UCSD-AML1 (cell line): ENCODE results near the gene NDST1.
"Not testable (repeated sequence)": the region's sequence is repeated elsewhere in the genome, so short reads cannot be mapped to it uniquely, and the experiment has no call there.

Experiments used
- DNase-seq: peaks from one replicate; lab custom pipeline; 2025; ENCODE audit not compliant: unreplicated experiment; lab: John Stamatoyannopoulos, UW

Gene NDST1

DNA sequence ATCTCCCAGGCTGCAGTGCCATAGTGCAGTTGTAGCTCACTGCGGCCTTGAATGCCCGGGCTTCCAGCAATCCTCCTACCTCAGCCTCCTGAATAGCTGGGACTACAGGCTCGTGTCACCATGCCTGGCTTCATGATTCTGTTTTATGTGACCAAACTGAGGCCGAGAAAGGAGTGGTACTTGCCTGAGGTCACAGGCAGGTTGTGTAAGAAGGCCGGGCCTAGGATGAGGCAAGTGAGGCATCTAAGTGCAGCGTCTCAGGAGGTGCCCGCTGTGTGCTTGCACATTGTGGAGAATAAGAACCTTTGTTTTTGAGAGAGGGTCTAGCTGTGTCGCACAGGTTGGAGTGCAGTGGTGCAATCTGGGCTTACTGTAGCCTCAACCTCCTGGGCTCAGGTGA lies 2.1 kb upstream of the NDST1 start:
- DNase-seq, result no peak

DNA sequence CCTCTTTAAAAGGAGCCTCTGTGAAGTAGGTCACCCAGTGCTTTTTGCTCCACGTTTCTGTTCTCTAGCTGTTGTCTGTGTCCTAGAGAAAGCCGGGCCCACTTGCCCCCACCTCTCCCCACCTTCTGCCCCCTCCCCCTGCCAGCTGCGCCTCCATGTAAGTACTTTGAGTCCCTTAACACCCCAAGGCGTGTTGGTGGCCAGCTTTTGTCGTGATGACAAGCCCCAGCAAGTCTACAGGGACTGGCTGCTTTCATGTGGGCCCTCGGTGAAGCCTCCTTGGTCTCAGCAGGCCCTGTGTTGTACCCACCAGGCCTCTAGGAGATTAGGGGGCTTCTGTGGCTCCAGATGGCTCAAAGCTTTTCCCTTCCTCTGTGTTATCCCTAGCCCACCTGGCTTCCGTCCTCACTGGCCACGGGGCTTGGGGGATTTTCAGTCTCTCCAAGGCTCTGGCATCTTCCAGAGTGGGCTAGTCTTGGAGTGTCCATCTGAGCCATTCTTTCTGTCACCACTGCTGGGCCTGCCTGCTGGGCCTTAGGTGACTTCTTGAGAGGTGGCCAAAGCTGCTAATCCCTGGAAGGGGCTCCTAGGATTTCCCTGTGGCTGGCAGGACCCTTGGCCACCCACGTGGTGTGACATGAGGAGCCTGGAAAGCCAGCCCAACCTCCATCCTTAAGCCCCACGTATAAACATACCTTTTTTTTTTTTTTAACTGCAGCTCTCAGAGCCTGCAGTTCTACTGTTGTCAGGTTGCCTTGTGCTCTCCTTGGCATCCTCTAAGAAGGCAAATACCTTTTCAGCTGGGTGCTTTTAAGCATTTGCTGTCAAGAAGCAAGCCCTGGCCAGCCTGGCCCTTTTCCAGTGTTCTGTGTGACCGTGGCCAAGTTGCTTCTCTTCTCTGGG lies 1.1 kb upstream of the NDST1 start:
- no peak for DNase-seq

DNA sequence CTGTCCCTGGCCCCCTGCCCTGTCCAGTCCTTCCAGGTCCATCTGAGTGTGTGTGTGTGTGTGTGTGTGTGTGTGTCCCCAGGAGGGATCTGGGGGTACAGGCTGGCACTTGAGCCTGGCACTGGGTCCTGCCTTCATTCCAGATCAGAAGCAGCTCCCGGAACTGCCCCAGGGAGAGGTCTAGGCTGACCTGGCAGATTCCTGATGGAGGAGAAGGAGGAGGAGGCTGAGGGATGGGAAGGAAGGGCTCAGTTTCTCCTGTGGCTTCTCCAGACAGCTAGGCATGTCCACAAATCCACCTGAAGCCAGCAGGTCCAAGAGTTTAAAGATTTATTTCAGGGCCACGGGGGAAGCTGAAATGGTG lies 328 bp downstream of the NDST1 start:
- no peak for DNase-seq

DNA sequence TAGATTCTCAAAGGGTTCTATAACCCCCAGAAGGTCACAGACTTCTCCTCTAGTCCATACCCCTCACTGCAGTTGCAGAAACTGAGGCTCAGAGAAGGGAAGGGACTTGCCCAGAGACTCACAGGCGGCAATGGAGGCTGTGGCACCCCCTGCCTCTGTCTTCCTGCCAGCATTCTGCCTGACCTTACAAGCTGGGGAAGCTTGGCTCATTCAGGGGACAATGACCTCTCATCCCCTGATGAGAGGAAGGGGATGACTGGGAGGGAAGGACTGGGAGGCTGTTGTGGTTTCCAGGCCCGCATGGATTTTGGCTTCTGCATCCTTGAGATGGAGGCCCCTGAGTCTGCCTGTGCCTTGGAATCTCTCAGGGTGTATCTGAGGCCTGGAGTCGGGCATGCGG lies 897 bp downstream of the NDST1 start:
- DNase-seq, result no peak

DNA sequence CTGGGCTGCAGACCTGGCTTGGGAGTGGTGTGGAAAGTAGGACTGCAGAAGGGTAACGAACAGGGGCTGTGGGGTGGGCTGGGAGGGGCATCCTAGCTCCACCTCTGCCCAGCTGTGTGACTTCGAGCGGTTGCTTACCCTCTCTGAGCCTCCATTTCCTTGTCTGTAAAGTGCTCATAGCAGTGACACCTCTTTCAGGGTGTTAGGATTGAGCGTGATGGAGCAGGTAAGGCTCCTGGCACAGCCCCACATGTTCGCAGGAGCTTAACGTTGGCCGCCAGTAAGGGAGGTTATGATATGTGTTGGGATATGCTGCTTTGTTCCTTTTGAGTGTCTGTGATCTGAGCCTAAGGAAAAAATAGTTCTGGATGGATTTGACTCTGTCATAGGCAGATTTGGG lies 2.1 kb downstream of the NDST1 start:
- DNase-seq, result no peak

DNA sequence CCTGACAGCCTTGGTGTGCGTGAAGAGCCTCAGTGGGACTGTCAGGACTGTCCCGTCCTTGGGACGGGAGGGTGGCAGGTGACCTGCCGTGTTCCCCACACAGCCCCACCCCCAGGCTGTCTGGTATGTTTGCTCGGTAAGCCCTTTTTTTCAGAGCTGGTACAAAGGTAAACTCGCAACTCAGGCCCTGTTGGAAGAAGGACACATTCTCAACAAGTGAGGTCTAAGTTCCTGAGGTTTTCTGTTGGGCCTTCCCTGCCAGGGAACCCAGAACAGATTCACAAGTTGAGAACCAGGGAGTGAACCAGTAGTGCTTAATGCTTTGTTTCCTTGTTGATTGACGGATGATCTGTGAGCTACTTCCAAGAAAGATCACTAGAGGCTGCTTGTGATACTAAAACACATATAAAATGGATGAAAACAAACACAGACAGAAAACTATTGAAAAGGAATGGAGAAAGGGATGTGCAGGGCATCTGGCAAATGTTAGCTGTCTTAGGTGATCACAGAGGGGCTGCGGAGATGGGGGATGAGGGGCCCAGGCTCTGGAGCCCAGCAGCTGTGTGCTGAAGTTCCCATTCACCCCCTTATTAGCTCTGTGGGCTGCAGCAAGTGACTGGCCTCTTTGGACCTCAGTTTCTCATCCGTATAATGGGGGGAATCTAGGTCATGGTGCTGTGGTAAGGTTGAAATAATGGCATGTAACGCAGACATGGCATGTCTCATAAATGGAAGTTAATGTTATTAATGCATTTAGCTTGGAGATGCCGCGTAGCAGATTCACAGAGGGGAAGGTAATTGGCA lies 2.7 kb downstream of the NDST1 start:
- DNase-seq, result no peak

DNA sequence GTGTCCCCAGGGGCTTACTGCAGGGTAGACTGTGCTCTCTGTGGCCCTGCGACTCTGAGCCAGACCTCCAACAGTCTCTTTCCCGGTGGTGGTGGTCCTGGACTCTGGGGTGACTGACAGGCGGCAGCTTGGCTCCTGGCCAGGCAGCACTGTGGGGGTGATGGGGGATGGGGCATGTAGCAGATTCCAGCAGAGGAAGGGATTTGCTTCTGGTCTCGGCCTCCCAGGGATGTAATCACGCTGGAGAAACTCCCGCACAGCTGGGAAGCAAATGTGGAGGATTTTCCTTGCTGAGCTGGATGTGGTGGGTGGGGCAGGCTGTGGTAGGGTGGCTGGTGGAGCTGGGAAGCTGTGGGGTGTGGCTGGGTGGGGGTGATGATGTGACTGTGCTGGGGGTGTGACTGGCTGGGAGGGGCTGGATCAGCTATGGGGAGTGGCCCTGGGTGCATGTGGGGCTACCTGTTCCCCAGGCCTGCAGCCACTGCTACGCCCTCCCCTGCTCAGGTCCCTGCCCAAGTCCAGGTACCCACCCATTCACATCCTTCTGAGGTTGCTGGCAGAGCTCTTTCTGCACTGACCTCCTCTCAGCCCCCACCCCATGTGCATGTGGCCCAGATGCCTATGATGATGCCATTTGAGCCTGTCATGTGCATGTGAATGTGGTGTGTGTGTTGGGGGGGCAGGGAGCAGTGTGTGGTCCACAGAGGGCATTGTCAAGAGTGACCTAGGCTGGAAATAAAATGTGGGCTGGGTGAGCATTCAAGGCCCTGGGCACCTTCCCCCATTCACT lies 3.8 kb downstream of the NDST1 start:
- no peak for DNase-seq

DNA sequence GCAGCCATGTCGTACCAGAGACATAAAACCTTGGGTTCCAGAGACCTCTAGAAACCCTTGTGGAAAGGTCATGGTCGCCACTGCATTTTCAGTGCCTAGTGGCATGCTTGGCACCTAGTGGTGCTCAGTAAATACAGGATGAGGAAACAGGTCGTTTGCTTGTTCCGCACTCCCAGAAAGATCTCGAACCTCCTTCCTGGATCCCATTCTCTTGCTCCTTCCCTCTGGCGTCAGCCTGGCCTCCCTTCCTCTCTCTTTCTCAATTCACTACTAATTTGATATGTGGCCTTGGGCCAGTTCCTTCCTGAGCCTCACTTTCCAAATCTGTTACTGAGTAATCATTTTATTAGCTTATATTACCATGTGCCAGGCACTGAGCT lies 4.4 kb downstream of the NDST1 start:
- DNase-seq, result no peak

DNA sequence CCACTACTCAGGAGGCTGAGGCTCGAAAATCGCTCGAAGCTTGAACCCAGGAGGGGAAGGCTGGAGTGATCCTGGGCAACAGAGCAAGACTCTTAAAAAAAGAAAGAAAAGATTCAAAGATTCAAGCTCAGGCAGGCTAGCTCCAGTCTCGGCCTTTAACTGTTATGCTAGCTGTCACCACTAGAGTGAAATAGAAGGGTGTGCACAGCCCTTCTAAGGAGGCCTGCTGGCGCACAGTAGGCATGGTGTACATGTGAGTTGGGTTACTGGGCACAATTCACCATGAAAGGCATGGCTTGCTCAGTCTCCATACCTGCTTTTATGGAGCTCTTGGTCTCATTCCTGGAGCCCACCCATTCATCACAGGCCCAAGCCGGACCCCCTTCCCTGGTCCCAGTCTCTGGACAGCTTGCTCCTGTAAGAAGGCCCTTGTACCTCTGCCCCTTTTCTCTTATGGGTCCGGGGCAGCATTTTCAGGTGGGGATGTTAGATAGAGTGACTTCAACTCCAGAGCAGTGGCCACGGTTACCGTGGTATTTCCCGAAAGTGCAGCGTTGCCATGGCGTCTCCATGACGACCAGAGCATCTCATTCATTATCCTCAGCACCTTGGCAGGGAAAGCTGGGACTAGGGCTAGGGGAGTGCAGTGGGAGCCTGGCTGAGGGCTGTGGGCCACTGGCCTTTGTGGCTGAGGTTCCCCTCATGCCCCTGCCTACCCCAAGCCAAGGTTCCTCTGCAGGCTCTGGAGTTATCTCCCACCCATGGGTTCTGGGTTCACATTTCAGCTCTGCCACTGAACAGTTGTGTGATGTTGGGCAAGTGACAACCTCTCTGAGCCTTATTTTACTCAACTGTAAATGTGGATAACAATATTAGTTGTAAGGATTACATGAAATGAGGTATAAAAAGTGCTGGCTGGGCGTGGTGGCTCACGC lies 5.7 kb downstream of the NDST1 start:
- DNase-seq, result no peak

DNA sequence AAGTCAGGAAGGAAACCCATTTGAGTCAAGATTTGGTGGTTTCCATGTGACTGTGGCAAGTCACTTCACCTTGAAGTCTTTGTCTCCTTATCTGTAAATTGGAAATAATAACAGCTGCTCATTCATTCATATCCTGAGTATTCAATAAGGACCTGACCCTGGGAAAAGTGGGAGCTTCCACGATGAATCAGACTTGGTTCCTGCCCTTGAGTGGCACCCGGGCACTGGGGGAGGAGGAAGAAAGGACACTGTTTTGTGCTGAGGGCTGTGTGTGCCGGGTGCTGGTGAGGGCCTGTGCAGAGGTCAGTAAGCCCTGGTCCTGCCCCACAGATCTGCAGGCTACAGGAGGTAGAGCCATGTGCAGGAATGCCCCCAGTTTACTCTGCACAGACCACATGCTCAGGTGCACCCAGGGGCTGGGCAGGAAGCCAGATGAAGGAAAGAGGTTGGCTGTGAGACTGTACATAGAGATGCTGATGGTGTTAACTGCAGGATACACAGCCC lies 6.8 kb downstream of the NDST1 start:
- DNase-seq, result no peak

DNA sequence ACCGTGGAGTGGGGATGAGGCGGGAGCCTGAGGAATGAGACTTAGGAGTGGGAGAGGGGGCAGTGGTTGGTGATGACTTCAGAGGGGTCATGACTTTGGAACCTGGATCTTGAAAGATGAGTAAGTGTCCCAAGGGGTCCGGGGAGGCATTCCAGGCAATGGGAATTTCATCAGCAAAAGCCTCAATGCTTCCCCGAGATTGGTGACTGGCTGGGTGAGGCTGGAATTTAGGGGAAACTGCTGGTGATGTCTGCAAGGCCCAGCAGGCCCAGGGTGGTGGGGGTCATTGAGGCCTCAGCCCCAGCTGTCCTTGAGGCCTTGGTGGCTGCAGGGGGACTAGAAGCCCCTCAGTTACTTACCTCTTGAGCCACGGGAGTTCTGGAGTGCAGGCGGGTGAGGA lies 7.5 kb downstream of the NDST1 start:
- no peak for DNase-seq

DNA sequence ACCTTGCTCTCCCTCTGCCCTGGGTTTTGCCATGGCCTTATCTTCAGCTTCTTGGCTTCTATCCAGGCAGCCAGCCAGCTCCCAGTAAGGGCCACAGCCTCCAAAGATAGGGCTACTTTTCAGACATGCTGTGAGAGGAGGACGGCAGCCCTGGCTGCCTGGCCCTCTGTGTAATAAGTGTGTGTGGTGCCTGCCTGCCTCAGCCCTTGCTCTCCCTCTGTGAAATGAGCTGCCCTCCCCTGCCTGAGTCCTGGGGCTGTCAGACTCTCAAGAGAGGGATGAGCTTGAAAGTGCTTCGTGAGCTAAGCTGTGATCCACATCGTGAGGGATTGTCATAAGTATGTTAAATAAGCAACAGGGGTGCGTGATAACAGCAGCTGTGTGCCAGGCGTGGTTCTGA lies 8.1 kb downstream of the NDST1 start:
- no peak for DNase-seq

DNA sequence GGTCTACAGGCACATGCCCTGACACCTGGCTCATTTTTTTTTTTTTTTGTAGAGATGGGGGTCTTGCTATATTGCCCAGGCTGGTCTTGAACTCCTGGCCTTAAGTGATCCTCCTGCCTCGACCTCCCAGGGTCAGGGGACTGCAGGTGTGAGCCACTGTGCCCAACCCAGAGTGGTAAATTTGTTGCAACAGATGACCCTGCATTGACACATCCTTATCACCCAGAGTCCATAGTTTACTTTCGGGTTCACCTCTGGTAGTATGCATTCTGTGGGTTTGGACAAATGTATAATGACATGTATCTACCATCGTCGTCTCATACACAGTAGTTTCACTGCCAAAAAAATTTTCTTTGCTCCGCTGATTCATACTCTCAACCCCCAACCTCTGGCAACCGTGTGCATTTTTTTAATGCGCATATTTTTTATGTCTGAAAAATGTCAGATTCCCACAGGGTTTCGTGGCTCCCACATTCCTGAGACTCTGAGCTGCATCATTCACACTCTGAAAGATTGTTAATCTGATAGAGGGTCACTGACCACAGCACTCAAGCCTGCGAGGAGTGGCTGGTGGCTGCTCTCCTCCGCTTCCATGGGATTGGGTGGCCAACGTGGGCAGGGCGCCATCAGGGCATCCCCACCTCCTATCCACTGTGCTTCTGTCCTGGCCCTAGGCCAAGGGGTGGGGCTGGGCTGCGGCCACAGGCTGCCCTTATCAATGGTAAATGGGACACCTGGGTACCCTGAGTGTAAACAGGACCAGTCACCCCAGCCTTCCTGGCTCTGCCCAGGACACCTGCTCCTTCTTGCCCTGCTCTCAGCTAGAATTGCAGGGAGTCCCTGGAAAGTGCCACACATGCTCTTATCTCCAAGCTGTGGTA lies 9.6 kb downstream of the NDST1 start:
- DNase-seq, result no peak

DNA sequence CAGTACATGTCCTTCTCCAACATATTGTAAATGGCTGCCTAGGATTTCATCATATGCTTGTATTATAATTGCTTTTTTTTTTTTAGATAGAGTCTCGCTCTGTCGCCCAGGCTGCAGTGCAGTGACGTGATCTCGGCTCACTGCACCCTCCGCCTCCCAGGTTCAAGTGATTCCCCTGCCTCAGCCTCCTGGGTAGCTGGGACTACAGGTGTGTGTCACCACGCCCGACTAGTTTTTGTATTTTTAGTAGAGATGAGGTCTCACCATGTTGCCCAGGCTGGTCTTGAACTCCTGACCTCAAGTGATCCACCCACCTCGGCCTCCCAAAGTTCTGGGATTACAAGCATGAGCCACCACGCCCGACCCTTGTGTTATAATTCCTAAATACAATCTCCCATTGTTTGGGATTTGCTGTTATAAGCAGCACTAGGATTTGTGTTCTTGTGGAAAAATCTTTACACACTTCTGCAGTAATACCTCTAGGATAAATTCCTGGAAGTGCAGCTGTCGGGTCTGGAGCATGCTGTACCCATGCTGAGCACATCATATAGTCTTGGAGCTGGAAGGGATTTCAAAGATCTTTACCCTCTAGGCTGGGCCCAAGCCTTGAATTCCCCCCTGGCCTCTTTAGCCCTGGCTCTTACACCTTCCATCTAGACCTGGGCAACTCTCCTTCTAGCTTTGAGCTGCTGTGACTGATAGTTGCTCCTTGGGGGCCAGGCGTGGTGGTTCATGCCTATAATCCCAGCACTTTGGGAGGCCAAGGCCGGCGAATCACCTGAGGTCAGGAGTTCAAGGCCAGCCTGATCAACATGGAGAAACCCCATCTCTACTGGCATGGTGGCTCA lies 11.0 kb downstream of the NDST1 start:
- DNase-seq, result not testable (repeated sequence)

DNA sequence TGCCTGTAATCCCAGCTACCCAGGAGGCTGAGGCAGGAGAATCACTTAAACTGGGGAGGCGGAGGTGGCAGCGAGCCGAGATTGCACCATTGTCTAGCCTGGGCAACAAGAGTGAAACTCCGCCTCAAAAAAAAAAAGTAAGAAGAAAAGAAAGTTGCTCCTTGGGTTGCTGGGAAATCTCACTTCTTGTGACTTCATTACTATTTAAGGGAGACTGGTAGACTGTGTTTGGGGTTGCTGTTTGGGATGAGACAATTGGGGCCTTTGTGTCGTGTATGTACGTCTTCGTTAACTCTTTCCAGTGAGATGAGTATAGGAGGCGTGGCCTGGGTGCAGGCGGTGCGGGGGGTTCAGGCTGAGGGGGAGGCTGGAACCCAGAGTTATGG lies 11.6 kb downstream of the NDST1 start:
- DNase-seq, result no peak

DNA sequence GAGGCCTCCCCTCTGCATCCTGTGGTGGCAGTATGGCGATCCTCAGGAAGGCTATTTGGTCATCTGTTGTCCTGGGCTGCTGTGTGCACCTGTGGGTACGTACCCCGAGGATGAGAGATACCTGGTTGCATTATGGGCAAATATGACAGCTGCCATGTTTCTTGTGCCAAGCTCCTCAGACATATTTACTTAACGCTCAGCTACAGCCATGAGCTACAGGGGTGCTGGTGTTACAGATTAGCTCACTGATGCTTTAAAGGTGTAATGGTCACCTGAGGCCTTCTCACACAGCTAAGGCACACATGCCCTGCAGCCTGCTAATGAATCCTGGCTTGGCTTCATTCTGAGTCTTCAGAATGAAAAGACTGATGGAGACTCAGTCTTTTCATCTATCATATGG lies 12.0 kb downstream of the NDST1 start:
- DNase-seq, result no peak

DNA sequence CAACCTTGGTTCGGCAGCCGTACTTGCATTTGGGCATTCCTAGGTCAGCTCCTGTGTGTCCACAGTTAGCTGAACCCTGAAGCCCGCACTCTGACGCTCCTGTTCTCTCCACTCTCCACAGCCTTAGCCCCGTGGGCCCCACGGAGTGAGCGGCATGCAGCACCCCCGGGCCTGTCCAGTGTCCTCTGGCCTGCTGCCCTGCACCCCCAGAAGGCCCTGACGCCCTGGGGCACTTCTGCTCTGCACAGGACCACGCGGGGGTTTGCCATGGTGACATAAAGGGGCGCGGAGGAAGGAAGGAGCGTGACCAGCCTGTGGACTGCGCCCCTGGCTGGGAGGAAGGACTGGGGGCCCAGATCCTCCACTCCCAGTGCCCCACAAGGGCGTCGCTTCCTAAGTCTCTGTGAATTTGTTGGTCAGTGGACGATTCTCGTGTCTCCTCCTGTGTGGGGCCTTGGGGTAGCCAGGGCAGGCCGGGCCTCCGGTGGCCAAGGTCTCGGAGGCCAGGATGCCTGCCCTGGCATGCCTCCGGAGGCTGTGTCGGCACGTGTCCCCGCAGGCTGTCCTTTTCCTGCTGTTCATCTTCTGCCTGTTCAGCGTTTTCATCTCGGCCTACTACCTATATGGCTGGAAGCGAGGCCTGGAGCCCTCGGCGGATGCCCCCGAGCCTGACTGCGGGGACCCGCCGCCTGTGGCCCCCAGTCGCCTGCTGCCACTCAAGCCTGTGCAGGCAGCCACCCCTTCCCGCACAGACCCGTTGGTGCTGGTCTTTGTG lies 13.0 kb downstream of the NDST1 start:
- DNase-seq, result no peak

DNA sequence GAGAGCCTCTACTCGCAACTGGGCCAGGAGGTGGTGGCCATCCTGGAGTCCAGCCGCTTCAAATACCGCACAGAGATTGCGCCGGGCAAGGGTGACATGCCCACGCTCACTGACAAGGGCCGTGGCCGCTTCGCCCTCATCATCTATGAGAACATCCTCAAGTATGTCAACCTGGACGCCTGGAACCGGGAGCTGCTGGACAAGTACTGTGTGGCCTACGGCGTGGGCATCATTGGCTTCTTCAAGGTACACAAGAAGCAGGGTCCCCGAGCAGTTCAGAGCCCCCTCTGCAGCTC lies 13.5 kb downstream of the NDST1 start:
- no peak for DNase-seq
